Measurements from ENCODE around the gene TBX18.

TBX18 gene

DNA sequence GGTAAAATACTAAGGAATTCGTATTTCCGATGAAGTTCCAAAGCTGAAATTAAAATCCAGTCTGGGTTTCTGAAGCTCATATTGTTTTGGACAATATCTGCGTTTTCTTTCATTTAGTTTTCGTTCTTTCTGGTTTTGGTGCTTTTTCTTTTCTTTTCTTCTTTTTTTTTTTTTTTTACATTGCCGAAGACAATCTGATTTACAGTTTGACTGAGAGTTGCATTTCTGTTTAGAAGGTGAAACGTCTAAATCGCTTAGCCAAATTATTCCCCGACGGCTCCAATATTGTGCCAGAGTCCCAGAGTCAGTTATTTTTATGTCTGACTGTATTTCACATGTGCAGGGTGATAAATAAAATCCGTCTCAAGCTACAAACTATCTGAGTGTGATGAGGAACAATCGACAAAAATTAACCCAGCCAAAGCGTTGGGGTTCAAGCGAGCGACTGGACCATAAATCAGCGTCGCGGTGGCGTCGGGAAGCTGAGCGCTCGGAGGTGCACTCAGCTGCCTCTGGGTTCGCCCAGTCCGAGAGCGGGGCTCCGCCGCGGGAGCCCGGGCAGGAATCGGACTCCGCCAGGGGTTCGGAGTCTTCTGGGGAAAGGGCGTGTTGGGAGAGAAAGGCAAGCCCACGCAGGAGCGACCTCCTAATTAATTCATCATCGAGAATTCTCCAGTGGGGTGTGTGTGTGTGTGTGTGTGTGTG is 8.2 kb upstream of the TBX18 start:
- DNase-seq (ENCODE audit: low read depth, low spot score) = no peak

GRCh38 chr6:84771756-84772356 is 7.5 kb upstream of the TBX18 start:
- no peak for DNase-seq (ENCODE audit: low read depth, low spot score)

DNA sequence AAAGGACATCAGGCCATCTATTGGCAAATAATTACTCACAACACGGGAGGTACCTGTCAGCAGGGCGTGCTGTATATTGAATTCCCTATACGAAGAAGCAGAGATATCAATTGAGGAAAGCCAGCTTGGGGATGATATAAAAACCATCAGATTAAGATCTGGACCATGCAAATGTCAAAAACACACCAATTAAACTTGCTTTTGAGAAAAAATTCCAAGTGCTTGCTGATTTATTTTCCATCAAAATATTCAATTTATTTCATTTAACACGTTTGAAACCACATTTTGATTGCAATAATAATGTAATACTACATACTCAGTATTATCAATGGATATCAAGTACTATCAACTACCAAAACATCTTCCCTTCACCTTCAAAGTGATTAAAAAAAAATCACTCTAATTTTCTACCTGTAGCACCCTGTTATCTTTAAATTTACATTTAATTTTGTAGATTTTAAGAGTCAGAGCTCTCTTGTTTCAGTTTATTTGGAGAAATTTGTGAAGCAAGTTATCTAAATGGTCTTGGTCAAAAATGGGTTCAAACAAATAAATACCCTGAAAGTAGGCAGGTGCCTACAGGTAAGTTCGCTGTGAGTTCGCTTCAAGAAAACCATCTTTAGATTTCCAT is 6.8 kb upstream of the TBX18 start:
- no peak for DNase-seq (ENCODE audit: low read depth, low spot score)

DNA sequence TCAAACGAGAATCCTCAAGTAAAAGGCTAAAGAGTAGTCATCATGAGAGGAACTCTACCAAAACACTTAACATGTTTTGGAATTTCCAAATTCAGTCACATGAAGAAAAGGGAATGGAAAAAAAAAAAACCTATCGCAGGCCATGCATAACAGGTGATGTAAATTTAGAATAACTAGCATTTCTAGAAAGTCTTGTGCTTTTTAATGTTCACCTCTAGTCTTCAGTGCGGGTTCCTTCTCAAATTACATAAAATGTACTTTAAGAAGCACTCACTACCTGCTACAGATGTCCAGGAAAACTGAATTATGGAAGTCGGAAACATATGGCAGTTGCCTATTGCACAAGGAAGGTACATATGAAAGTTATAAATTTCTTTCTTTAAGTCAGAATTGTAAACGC is 6.1 kb upstream of the TBX18 start:
- no peak for DNase-seq (ENCODE audit: low read depth, low spot score)

DNA sequence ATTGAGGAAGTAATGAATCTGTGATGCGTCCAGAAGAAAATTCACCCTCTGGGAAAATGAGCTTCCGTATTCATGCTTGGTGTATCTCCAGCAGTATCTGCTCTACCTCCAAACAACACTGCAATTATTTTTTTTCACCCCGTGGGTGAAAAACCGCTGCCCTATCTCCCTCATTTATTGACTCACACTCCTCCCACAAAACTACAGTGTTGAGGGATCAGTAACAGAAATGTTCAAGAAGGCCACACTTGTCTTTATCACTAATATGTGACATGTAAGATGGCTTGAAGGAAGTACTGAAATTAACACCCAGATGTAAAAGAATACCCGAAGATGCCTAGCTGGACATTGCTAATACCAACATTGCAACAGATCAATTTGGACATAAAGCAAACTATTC is 4.9 kb upstream of the TBX18 start:
- no peak for DNase-seq (ENCODE audit: low read depth, low spot score)

DNA sequence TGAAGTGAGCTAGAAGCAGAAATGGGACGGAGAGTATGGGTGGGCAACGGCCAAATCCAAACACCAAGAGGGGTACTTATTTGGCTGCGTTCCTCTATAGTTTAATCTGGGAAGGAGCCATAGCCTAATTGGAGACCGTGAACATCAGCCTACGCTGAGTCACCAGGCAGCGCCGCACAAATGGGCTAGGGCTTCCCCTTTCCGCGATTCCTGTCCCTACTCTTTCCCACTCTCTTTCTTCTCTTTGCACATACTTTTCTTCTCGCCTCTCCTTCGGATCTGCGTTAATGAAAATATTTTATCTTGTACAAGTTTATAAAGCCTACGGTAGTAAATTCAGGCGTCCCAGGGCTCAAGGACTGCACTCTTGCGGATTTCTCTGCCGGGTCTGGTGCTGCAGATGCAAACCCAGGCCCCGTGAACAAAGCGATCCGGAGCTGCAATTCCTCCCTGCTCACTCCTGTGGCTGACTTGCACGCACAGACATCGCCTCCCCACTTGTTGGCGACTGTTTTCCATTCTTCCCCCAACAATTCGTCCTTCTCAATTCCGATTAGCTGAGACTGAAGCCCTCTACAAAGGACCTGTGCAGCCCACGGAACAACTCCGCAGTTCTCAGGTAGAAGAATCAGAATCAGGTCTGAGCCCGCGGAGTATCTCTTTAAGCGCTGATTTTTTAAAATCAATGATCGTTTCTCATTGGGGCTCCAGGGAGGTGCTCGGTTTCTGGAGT is 4.2 kb upstream of the TBX18 start:
- no peak for DNase-seq (ENCODE audit: low read depth, low spot score)

DNA sequence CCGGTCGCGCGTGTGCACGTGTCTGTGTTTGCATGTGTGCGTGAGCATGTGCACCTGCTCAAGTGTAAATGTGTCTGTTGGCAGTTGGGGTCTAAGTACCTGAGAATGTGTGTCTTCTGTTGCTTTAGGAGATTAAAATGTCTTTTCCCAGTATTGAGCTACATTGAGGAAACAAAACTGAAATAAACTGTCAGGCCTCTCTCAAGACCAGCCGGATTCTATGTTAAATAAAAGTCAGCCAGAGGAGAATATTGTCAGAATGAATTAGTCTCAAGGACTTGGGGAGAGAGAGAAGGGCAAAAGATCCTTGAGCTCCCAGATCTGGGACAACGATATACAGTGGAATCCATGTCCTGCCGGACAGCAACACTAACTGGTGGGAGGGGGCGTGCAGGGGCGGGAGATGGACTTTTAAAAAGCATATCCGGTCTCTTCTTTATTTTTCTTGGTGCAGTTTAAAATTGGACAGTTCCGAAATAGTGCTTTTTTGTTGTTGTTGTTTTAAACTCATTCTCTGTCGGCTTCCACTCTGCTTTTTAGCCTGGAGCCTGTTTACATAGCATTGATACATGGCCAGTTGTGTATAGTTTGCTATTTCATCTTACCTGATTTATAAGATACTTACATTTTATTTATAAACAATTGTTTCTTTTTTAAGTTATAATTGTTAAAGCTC is 3.3 kb upstream of the TBX18 start:
- DNase-seq (ENCODE audit: low read depth, low spot score) = no peak

DNA sequence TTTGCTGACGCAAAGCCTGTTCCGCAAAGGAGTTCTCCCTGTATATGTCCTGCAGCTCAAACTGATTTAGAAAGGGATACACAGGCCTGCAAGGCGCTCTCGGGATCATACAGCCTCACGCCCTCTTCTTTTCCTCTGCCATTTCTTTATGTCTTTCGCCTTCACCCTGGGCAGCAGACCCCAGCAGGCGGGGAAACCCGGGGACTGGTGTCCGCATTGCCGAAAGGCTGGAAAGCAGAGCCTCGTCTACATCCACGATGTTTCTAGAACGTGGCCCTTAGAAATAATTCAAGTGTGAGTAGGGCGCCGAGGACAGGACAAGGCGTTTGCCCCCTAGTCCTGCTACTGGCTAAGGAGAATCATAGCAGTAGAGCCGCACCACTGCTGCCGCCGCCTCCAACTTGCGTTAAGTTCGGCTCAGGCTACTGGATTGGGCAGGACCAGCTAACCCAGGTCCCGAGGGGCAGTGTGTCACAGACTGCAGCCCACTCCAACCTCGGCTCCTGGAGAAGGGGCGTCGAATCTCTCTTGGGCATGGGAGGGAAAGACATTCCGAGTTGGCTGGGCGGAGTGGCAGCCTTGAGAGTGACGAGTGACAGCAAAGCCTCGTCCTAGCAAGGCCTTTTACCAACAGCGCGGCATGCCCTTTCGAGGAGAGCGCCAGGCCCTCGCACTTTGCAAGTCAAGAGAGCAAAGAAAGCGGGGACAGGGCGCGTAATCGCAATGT is 2.6 kb upstream of the TBX18 start:
- no peak for DNase-seq (ENCODE audit: low read depth, low spot score)

- no peak for DNase-seq (ENCODE audit: low read depth, low spot score)
These were observed 1.9 kb upstream of the TBX18 start for GRCh38 chr6:84766118-84766798.

DNA sequence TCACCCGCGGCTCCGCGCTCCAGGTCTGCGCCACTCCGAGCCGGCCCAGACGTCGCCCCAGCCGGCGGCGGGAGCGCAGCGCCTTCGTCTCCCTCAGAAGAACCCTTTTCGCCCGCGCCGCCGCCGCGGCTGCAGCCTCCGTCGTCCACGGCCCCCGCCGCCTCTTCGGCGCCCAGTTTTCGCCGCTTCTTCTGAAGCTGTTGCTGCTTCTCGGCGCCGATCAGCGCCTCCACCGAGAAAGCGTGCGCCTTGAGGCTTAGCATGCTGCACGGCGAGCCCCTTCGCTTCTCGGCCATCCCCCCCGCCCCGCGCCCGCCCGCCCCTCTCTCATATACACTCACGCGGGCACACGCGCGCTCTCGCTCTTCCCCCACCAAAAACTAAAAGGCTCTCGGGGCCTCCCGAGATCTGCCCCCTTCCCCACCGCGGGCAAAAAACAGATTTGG is 489 bp downstream of the TBX18 start:
- no peak for DNase-seq (ENCODE audit: low read depth, low spot score)

GRCh38 chr6:84763003-84763885 is 1.2 kb downstream of the TBX18 start:
- DNase-seq (ENCODE audit: low read depth, low spot score) = no peak

- no peak for DNase-seq (ENCODE audit: low read depth, low spot score)
These were observed 2.0 kb downstream of the TBX18 start for GRCh38 chr6:84762220-84763002.

DNA sequence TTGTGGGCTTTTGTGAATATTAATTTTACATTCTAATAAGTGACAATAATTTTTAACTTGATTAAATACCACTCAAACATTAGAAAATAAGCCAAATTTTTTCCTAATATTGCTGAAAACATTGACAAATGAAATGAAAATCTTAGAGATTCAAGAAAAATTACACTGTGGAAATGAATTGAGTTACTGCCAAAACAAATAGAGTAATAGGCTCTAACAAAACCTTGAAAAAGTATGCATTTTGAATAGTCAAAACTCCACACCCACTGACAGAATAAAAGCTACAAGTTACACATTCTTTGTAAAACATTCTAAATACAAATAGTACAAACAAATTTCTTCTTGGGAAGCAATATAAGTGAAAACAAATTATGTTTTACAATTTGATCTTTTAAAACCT is 5.9 kb downstream of the TBX18 start:
- DNase-seq (ENCODE audit: low read depth, low spot score) = no peak

GRCh38 chr6:84756877-84757276 is 7.5 kb downstream of the TBX18 start:
- DNase-seq (ENCODE audit: low read depth, low spot score) = no peak

DNA sequence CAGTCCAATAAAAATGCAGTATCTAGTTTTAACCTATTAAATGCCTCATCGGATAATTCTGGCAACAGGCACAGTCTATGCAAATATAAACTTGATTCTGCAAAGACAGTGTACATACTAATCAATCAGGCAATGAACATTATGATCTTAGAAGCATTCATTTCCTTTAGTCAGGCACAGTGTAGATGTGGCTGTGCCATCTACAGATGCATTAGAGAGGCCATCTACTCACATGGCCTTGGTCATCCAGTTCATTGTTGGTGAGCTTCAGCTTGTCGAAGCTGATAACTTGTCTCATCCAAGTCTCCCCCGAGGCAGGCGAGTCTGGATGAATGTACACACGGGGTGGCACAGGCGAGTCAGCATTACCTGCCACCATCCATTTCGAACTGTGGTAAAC is 7.9 kb downstream of the TBX18 start:
- DNase-seq (ENCODE audit: low read depth, low spot score) = no peak

DNA sequence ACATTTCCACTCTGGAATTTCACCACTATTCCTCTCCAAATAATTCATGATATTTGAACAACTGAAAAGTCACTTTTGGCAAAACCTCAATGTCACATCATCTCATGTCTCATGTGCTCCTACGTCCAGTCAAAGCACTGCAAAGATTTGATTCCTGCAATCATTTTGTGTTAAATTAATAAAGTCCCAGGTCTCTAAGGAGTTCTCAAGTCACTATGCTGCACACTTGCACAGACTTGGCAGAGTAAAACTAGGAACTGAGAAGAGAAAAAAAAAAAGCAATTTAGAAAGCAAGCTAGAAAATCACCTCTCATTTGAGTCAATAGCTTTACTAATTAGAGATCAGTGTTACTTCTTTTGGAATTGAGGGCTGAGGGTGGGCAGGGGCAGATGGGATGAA is 11.2 kb downstream of the TBX18 start:
- no peak for DNase-seq (ENCODE audit: low read depth, low spot score)

DNA sequence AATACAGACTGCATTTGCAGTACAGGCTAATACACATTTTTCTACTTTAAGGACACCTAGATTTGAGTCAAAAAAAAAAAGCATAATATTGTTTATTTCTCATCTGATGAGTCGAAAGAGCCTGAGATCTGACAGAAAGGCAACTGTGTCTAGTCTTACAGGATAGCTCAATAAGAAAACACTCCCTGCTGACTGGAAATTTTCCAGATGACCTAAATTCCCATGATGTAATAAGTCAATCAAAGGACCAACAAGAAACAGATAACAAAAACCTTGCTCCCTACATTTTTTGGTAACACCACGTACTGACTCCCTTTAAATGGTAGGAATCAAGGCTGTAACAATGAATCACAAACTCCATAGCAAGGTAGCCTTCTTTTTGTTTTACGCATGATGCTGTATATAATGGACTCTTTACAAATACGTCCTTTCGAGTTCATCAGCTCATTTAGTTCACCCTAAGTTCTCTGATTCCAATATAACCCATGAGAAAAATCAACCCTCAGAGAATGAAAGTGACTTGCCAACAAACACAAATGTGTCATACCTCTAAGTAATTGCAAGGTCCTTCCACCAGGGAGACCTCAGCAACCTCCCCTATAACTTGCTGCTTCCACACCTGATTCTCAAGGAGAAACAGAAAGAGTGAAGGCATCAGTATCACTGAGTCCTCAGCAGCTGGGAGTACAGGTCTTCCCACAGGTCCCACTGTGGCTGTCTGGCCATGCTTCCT is 12.1 kb downstream of the TBX18 start:
- DNase-seq (ENCODE audit: low read depth, low spot score) = no peak

- DNase-seq (ENCODE audit: low read depth, low spot score) = no peak
These were observed 15.2 kb downstream of the TBX18 start for GRCh38 chr6:84749181-84749580.

Data from activated CD4-positive, CD25-positive, alpha-beta regulatory T cell treated with anti-CD3 and anti-CD28 coated beads, Interleukin-2, amount 50 U/mL, for 16 hours (primary cell).